Smooth muscle cell of the coronary artery (primary cell): ENCODE data around the gene WNT2. TPM values are rescaled to one million over a fixed set of nuclear protein-coding genes. Genes with fewer than 3 reads are reported as not detected.

Source experiments
- total RNA-seq: library from RNA; depleted of rRNA; stranded (reverse); fragments of >200 nt; gene quantifications from 2 replicates; pipeline ENCODE4 v1.2.3, GENCODE V29; 2014; ENCODE audit warnings: low replicate concordance

Gene WNT2
- total RNA-seq = 0.08 and 1.6 TPM in 2 replicates

DNA sequence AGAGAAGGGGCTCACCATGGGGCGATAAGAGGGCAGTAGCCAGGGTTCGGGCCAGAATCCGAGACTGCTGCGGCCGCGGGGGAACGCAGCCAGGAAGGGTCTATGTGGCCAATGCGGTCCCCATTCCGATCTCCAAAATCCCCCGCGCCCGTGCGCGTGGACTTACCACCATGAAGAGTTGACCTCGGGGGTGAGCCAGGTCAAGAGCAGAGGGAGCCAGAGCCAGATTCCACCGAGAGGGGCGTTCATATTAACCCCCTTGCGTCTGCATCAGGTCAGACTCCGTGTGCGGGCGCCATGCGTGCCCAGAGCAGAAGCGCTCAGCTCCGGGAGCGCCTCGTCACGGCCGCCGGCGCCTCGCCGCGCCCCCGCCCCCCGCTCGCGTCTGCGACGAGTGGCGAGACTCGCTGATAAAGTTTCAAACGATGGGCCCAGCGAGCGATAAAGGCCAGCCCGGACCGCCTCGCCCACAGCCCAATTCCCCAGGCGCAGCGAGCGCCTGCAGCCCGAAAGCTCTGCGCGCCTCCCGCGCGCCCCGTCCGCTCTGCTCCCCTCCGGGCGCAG, at the start of gene WNT2:
TSS of gene WNT2 (minus strand) at position 318 of the 564 bp plus-strand sequence. CDS start at position 249, 69 bp downstream.

Other genes with a start within 250 kb of the WNT2 start
- not detected in 2 replicates for gene ASZ1, start 104.4 kb upstream of the WNT2 start, total RNA-seq
- not detected in 2 replicates for gene CFTR, start 157.0 kb upstream of the WNT2 start, total RNA-seq